ENCODE measurements around the gene HNRNPDL. TPM values are rescaled to one million over a fixed set of nuclear protein-coding genes. Genes with fewer than 3 reads are reported as not detected.
"Not testable (repeated sequence)": the region's sequence is repeated elsewhere in the genome, so short reads cannot be mapped to it uniquely, and the experiment has no call there.

Gene HNRNPDL
- total RNA-seq: 582 and 603 TPM in 2 replicates
- long read RNA-seq, transcript HNRNPDL-204 (7 exons, 2,404 nt): minor isoform, 183 of 1,204 reads
- long read RNA-seq, transcript HNRNPDL-202 (9 exons, 1,402 nt): minor isoform, 43 of 1,204 reads
- long read RNA-seq, transcript HNRNPDL-201 (8 exons, 3,781 nt): major isoform, 857 of 1,204 reads
- long read RNA-seq, transcript HNRNPDL-207 (7 exons, 3,968 nt): minor isoform, 5 of 1,204 reads
- long read RNA-seq, partial matches to known transcripts: 82 of 1,204 reads
- long read RNA-seq, other reads (novel, unspliced or antisense): 33 of 1,204 reads

DNA sequence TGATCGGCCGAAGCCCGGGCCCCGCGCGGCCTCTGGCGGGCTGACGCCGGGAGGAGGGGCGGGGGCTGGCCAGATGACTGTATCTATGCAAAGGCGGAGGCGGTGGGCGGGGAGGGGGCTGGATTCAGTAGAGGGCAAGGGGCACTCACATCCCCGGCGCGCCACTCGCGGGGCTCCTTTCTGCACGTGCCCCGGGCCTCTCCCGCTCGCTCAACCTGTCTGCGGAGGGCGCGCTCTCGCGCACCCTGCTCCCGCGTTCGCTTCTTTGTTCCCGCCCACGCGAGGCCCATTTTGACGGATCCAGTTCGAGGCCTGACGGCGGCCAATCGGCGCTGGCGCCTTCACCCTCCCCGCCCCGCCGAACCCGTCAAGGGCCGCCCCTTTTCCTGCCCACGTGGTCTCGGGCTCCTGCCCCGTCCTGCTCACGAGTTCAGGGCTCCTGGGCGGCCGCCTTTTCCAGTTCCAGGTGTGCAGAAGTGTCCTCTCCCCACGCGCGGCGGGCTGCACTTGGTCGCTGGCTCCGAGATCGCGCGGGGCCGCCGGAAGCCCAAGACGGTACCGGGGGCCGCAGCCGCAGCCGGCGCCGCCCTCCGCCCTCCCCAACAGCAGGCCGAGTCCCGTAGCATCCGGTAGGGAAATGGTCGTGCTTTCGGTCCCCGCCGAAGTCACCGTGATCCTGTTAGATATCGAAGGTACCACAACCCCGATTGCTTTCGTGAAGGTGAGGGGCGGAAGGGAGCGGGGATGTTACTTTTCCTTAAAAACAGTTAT is at the start of gene HNRNPDL, which contains the start of gene ENOPH1:
HNRNPDL (minus strand) TSS at position 270 of the 771 bp plus-strand sequence. CDS start 772 bp downstream, outside the sequence.
ENOPH1 (plus strand) TSS at position 398 of the 771 bp plus-strand sequence; CDS start at position 638, 240 bp downstream.
- H3K27ac Mint-ChIP-seq (ENCODE audit: unreplicated experiment): peak within 1 kb of the TSS; percentile 100
- H3K9me3 Mint-ChIP-seq: no peaks in the 10 kb centered on the region
- peaks cover 39% of the 10 kb centered on the region for H3K36me3 Mint-ChIP-seq (ENCODE audit: low read depth)
- peaks cover 17% of the 10 kb centered on the region for H3K27me3 Mint-ChIP-seq (ENCODE audit: low read depth)
- peak within 1 kb of the TSS; percentile 99 for H3K4me3 Mint-ChIP-seq
- no peak for TF ChIP-seq CTCF (conservative IDR thresholded peaks at IDR 0.05)
- peak; percentile 96 for DNase-seq (ENCODE audit: low read depth, low spot score)
- H3K4me1 Mint-ChIP-seq: peaks cover 64% of the 10 kb centered on the region

DNA sequence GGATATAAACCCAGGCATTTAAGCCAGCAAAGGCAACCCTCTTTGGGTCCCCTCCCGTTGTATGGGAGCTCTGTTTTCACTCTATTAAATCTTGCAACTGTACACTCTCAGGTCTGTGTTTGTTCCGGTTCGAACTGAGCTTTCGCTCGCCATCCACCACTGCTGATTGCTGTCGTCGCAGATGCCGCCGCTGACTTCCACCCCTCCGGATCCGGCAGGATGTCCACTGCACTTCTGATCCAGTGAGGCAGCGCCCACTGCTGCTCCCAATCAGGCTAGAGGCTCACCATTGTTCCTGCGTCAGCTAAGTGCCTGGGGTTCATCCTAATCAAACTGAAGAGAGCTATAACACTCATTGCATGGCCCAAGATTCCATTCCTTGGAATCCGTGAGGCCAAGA is 49.3 kb upstream of the HNRNPDL start:
- Mint-ChIP-seq H3K27me3 (ENCODE audit: low read depth) (no peaks in the 10 kb centered on the region), H3K9me3 (peaks cover 6% of the 10 kb centered on the region), H3K27ac (ENCODE audit: unreplicated experiment) (no peak overlapping the region), H3K36me3 (ENCODE audit: low read depth) (peaks cover 5% of the 10 kb centered on the region), H3K4me3 (no peak overlapping the region), H3K4me1 (peaks cover 6% of the 10 kb centered on the region)
- TF ChIP-seq CTCF (conservative IDR thresholded peaks at IDR 0.05): no peak
- DNase-seq (ENCODE audit: low read depth, low spot score): no peak

DNA sequence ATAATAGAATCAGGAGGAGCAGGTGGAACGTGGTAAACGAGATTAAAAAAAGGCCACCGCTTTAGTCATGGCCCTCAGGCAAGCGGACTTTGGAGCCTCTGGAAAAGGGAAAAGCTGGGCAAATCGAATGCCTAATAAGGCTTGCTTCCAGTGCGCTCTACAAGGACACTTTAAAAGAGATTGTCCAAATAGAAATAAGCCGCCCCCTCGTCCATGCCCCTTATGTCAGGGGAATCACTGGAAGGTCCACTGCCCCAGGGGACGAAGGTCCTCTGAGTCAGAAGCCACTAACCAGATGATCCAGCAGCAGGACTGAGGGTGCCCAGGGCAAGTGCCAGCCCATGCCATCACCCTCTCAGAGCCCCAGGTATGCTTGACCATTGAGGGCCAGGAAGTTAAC is 47.2 kb upstream of the HNRNPDL start:
- H3K27me3 Mint-ChIP-seq (ENCODE audit: low read depth); H3K27ac Mint-ChIP-seq (ENCODE audit: unreplicated experiment); DNase-seq (ENCODE audit: low read depth, low spot score); H3K4me1 Mint-ChIP-seq; H3K36me3 Mint-ChIP-seq (ENCODE audit: low read depth); H3K9me3 Mint-ChIP-seq; H3K4me3 Mint-ChIP-seq: not testable (repeated sequence)

- not testable (repeated sequence) for H3K27ac Mint-ChIP-seq (ENCODE audit: unreplicated experiment); DNase-seq (ENCODE audit: low read depth, low spot score); H3K27me3 Mint-ChIP-seq (ENCODE audit: low read depth); H3K4me3 Mint-ChIP-seq; H3K9me3 Mint-ChIP-seq; H3K4me1 Mint-ChIP-seq; H3K36me3 Mint-ChIP-seq (ENCODE audit: low read depth)
These were observed 45.7 kb upstream of the HNRNPDL start for GRCh38 chr4:82475931-82476330.

DNA sequence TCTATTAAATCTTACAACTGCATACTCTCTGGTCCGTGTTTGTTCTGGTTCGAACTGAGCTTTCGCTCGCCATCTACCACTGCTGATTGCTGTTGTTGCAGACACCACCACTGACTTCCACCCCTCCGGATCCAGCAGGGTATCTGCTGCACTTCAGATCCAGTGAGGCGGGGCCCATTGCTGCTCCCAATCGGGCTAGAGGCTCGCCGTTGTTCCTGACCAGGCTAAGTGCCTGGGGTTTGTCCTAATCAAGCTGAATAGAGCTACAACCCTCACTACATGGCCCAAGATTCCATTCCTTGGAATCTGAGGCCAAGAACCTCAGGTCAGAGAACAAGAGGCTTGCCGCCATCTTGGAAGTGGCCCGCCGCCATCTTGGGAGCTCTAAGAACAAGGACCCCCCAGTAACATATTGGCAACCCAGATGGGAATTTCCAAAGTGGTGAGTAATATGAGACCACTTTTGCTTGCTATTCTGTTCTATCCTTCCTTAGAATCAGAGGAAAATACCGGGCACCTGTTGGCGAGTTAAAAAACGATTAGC is 43.4 kb upstream of the HNRNPDL start:
- peaks cover 3% of the 10 kb centered on the region for H3K36me3 Mint-ChIP-seq (ENCODE audit: low read depth)
- H3K4me3 Mint-ChIP-seq: no peak overlapping the region
- H3K9me3 Mint-ChIP-seq: peaks cover 6% of the 10 kb centered on the region
- DNase-seq (ENCODE audit: low read depth, low spot score): no peak
- no peaks in the 10 kb centered on the region for H3K27me3 Mint-ChIP-seq (ENCODE audit: low read depth)
- no peak for TF ChIP-seq CTCF (conservative IDR thresholded peaks at IDR 0.05)
- no peak overlapping the region for H3K27ac Mint-ChIP-seq (ENCODE audit: unreplicated experiment)
- peaks cover 15% of the 10 kb centered on the region for H3K4me1 Mint-ChIP-seq

- not testable (repeated sequence) for H3K36me3 Mint-ChIP-seq (ENCODE audit: low read depth); H3K9me3 Mint-ChIP-seq; DNase-seq (ENCODE audit: low read depth, low spot score); H3K4me3 Mint-ChIP-seq; H3K27ac Mint-ChIP-seq (ENCODE audit: unreplicated experiment); H3K27me3 Mint-ChIP-seq (ENCODE audit: low read depth)
- H3K4me1 Mint-ChIP-seq: peaks cover 15% of the 10 kb centered on the region
These were observed 42.8 kb upstream of the HNRNPDL start for GRCh38 chr4:82473080-82473479.

All from neural crest cell (in vitro differentiated cells).